Stimulated activated CD4-positive, alpha-beta T cell treated with anti-CD3 and anti-CD28 coated beads, Interleukin-12 subunit alpha, Interleukin-12 subunit beta, amount 100 ng/mL, for 48 hours (primary cell): ENCODE data around the gene LNX1.

ENCODE experiments used
- DNase-seq, 3 donors: peaks; one replicate each; pipeline ENCODE4 v3.0.0-alpha.2; 2020; ENCODE audit warnings: low read depth in 2 of 3, low spot score in 1 of 3

The LNX1 gene

GRCh38 chr4:53500546-53500945, 90.7 kb downstream of the LNX1 start:
- DNase-seq = no peak

- DNase-seq = no peak
Observed at GRCh38 chr4:53499791-53500190, 91.5 kb downstream of the LNX1 start.

- DNase-seq = no peak
Observed at GRCh38 chr4:53498706-53499105, 92.6 kb downstream of the LNX1 start.

DNA sequence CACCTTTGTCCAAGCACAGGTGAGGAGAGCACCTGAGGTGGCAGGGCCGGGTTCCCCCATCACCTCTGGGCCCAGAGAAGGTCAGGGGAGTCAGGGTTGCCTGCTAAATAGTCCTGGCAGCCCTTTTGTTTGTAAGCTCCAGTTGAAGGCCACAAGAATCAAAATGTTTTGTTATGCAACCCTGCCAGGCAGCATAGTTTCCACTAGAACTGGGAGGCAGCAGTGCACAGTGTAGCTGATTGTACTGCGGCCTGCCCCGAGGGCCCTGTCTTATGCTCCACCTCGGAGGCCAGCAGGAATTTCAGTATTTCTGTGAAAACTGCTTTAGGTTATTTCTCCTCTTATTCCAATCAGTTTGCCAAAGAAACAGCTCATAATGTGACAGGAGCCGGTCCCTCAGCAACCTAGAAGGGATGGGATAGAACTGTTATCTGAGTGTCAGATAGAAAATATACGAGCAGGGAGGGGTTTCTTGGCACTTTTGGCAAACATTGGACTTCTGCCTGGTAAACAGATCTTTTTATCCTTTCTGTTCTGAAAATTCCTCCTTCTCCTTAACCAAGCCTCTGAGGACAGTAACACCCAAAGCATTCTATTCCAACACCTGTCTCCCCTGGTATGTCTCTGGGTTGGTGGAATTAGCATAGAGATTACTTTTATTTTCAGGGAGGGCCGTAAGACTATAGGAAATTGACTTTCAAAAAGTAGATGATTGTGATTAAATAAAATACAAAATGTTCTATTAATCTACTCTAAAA, 93.6 kb downstream of the LNX1 start:
- no peak for DNase-seq

- DNase-seq = no peak
Observed at GRCh38 chr4:53494851-53495250, 96.4 kb downstream of the LNX1 start.

- DNase-seq = no peak
Observed at GRCh38 chr4:53490965-53491622, 100.2 kb downstream of the LNX1 start.

- DNase-seq = no peak
Observed at GRCh38 chr4:53490161-53490956, 100.9 kb downstream of the LNX1 start.

DNA sequence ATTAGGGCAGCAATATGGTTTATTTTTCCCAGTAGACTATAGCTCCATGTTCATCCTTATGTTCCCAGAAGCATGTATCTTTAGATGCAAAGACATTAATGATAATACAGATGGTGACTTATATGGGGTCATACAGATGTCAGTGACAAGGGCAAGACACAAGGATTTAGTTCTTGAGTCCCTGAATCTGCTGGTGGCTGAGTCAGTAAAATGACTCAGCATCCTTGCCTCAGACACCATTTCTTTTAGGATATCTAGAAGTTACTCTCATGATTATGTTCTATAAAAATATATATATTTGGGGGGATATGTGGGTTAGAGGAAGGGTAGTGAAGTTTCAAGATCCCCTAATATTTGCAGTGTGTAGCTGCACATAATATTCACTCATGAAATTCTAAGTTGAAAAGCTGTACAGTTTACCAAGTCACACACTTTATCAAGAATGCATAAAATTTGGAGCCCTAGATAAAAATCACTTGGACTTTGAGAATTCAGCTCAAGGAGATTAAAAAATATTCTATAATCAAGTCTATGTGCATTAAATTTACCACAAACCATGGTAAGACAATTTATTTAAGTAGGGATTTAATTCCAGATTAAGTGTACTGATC, 101.9 kb downstream of the LNX1 start:
- no peak for DNase-seq

GRCh38 chr4:53487766-53488165, 103.5 kb downstream of the LNX1 start:
- no peak for DNase-seq

DNA sequence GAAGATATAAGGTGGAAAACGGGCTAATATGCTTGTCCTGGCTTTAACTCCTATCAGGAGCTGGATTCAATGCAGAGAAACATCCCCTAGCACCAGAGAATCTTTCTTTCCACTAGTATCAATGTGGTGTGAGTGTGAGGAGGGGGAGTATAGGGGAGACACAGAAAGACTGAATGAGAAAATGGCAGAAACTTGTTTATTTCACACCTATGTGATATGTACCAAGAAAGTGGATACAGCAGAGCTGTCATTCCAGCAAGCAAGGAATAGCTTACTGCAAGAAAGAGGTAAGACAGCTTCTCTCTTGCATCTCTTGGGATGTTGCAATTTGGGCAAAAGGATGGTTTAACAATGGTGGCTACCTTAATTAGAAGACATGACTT, 105.6 kb downstream of the LNX1 start:
- no peak for DNase-seq

DNA sequence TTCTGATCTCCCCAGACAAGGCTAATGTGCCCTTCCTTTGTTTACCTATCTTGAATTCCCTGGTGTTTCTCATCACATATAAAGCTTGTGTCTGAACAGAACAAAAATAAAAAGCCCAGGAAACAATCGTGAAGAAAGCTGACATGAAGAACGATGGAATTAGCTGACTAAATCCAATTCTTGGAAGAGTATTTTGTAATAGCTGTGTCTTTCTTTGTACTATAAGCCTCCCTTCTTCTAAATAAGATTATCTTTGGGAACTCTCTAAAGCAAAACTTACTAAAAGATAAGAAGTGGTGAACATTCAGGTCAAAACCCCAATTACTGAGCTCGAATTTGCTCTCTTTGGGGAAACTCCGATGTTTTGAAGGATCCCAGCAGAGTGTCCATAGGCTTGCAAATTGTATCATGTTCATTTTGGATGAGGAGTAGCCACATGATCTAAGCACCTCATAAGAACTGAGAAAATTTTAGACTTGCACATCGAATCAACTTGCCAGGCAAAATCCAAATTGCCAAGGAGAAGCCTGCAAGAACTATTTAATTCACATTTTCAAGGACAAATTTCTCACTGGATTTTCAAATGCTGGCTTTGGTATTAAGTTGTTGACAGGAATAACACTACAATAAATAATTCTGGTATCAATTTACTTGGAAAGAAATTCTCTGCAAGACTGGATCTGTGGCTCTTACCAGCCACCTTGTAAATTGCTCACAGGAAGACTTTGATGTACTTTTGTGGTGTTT, 106.2 kb downstream of the LNX1 start:
- no peak for DNase-seq

DNA sequence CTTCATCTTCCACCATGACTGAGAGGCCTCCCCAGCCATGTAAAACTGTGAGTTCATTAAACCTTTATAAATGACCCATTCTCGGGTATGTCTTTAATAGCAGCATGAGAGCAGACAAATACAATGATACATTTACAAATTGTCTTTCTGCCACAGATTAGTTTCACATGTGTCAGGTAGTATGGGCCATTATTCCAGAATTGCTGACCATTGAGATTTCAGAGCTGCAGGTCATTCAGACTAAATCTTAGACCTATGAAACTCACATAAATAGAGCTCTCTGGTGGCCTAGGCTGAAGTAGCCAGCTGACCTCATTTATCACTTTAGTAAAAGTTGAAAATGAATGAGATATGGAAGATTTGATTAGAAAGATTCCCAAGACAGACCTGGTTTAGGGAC, 108.0 kb downstream of the LNX1 start:
- DNase-seq = no peak

DNA sequence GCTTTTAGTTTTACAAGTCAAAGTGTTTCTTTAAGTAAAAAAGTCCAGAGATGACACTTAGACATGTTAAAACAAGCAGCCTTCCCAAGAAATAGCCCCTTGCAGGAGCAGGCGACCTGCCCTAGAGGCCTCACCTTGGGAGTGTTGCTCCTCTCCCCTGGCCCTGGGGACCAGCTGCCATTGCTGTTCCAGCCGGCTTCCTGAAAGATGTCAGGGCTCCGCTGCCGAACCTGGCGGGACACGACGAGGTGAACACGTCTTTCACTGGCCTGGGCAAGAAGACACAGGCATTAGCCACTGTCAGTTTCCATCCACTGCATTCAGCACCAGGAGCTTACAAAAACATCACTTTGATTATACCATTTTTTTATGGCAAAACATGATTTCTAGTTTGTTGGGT, 109.7 kb downstream of the LNX1 start:
- DNase-seq = no peak

GRCh38 chr4:53480909-53481308, 110.4 kb downstream of the LNX1 start:
- DNase-seq = no peak

- DNase-seq = no peak
Observed at GRCh38 chr4:53479736-53480525, 111.4 kb downstream of the LNX1 start.

GRCh38 chr4:53478671-53479456, 112.4 kb downstream of the LNX1 start:
- no peak for DNase-seq

DNA sequence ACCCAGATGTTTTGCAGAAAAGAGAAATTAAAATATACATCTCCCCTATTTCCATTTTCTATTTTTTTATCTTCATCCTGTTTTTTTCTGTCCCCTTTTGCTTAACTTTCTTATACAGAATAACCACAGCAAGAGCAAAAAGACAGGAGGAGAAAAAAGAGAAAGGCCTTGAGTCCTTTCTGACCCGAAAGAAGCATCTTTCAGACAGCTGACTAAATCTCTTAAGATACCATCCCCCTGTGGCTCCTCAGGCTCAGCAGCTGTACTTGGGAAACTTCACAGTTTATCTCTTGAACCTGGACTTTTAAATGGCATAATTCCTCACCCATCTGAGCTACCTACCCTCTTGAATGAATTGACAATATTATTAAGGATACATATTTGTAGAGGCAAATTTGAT, 113.7 kb downstream of the LNX1 start:
- DNase-seq = no peak

DNA sequence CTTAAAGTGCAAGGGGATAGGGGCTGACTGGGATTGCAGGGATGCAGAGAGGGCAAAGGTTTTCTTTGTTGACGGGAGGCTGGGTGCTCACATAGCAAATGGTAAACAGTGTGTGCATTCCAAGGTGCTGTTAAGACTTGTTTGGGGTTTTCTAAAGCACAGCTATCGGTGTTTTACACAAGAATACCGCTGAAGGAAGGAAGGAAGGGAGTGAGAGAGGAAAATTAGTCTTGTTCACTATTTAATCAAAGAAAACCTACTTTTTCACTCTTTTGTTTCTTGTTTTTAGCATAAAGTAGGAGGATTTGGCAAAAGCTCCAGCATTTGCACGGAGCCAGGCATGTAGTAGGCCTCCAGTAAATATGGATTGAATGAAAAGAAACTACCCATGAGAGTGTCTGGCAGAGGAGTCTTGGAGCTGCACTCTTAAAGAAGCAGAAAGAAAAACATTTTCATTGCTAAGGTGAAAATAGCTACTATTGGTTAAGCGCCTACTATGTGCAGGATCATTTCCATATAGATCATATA, 114.2 kb downstream of the LNX1 start:
- DNase-seq = no peak
